K562 (cell line): ENCODE measurements around the gene TMEM139.

Experiments
- CTCF ChIP-seq, 3 experiments: IDR thresholded peaks in 2 of 3; conservative IDR thresholded peaks in 1 of 3; 2 replicates each; pipeline ENCODE4 v1.5.1; 2011 to 2012; ENCODE audit warnings: low read length in 3 of 3, mild to moderate bottlenecking in 3 of 3, control low read depth in 2 of 3, improper control_type of control experiment in 1 of 3, inconsistent platforms in 1 of 3, low read depth in 1 of 3, mixed read lengths in 1 of 3, moderate library complexity in 1 of 3; ENCODE audit not compliant: insufficient read depth in 2 of 3
- HNRNPUL1 ChIP-seq: fragments of 200-400 bp; formaldehyde crosslinking; IDR thresholded peaks from 2 replicates; pipeline ENCODE4 v1.6.1; 2017; ENCODE audit warnings: low read length
- NFRKB ChIP-seq: fragments of 450-650 bp; IDR thresholded peaks from 2 replicates; pipeline ENCODE4 v1.6.1; 2016; ENCODE audit warnings: low read depth

- TF ChIP-seq CTCF (IDR thresholded peaks at IDR 0.05 in 2 of 3, conservative IDR thresholded peaks at IDR 0.05 in 1 of 3; ENCODE audit: insufficient read depth in 2 of 3, low read depth in 1 of 3, low read length in 3 of 3) = no peak
- no peak for TF ChIP-seq NFRKB
- no peak for TF ChIP-seq HNRNPUL1
Observed at GRCh38 chr7:143318661-143319060, 33.9 kb downstream of the TMEM139 start.
